ENCODE data around the gene ADCYAP1R1.
"Not testable (repeated sequence)": the region's sequence is repeated elsewhere in the genome, so short reads cannot be mapped to it uniquely, and the experiment has no call there.

Gene ADCYAP1R1

DNA sequence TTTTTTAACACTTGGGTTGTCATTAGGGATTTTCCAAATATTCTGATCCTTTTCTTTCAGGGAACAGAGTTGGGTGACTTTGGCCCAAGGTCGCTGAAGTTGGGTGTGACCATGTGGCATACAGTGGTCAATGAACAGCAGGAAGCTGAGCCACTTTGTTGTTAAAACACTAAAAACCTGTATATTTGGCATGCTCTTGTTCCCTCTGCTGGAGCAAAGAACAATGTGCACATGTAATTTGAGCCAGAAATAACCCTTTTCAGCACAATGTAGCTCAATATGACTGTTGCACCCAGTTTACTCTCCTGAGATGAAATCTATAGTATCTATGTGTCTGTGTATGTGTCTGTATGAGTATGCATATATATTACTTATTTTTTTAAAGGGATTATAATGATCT is 74.9 kb downstream of the ADCYAP1R1 start:
- DNase-seq (ENCODE audit: insufficient read length, low spot score), result no peak
- FAIRE-seq, result no peak

DNA sequence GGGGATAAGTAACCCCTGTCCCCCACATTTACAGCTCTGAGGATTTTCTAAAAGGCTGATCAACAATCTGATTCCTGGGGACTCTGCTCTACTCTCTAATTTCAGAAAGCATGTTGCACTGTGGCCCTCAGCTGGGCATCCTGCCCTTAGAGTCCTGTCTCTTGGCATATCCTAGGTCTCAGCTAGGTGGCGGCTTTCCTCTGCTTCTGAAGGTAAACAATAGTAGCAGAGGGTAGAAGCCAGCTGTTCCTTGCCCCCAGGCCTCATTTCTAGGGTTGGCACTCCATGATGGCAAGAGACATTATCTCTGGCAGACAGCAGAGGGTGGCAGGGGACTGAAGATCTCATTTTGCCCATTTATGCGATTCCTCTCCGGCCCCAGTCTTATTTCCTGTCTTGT is 77.0 kb downstream of the ADCYAP1R1 start:
- DNase-seq (ENCODE audit: insufficient read length, low spot score), result no peak
- FAIRE-seq, result peak; percentile 40

DNA sequence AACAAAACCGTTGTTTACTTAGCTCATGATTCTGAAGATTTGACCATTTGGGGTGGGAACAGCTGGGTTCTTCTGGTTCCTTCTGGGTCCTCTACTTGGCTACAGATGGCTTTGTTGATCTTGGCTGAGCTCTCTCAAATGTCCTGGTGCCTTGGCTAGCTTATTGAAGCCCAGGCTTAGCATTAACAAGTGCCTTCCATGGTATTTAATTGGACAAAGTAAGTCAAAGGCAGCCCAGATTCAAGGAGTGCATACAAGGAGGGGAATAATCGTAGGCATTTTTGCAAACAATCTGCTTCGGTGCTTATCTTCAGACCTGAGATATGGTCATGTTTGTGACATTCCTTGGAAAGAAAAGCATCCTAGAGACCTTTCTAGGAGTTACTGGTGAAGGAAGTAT is 81.4 kb downstream of the ADCYAP1R1 start:
- DNase-seq (ENCODE audit: insufficient read length, low spot score), result no peak
- no peak for FAIRE-seq

DNA sequence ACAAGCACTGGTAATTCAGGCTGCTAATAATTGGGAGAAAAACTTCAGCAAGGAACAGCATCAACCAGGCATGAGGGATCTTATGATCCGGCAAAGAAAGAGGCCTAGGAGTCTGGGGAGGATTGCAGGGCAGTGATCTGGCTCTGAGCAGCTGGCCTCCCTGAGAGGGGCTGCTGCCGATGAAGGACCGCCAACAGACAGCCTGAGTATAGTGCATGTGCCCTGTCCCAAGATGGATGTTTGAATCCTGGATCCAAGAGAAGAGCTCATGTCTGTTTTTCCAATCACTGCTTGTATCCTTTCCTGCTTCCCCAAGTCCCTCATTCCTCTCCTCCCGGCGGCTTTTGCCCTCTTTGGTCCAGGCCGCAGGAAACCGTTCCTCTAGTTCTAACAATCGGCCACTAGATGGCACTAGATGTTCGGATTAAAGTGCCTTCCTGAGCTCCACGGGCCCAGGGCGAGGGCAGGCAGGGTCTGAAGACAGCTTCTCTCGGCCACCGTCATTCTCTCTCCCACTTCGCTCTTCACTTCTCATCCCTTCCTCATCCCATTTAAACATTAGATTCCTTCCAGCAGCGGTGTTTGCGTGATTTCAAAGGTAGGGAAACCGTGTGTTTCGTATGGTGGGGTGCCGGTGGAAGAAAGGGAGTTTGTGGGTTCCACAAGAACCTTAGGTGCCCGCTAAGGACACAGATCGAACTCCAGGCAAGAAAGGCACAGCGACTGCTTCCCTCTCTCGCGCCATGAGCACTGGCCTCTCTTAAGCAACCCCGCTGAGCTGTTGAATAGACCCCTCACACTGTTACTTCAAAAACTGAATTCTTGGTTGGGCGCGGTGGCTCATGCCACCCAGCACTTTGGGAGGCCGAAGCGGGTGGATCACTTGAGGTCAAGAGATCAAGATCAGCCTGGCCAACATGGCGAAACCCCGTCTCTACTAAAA is 82.4 kb downstream of the ADCYAP1R1 start:
- DNase-seq (ENCODE audit: insufficient read length, low spot score) (peak; percentile 78), FAIRE-seq (peak; percentile 69)

DNA sequence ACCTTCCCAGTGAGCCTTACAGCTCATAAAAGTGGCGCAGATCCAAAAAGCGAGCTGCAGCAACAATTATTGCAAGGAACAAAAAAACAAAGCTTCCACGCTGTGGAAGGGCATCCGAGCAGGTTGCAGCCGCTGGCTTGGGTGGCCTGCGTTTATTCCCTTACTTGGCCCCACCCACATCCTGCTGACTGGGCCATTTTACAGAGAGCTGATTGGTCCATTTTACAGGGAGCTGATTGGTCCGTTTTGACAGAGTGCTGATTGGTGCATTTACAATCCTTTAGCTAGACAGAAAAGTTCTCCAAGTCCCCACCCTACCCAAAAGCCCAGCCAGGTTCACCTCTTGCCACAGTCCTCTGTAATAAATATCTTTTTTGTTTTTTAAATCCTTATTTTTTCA is 85.1 kb downstream of the ADCYAP1R1 start:
- FAIRE-seq, result no peak
- no peak for DNase-seq (ENCODE audit: insufficient read length, low spot score)

GRCh38 chr7:31145339-31145738 is 93.2 kb downstream of the ADCYAP1R1 start:
- DNase-seq (ENCODE audit: insufficient read length, low spot score), result no peak
- no peak for FAIRE-seq

DNA sequence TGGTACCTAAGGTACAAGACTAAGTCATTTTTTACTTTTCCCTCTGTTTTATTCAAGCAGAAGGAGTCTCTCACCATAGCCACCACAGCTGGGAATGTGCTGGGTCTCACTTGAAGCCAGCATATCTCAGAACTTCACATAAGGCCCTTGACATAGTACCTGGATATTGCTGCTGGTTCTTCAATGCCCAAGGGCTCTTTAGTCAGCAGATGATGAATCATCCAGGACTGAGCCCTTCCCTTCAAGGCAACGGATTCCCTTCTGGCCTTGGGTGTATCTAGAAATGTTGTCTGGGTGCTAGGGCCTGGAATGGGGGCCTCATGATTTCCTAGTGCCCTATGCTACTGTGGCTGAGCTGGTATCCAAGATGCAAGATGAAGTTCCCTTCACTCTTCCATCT is 93.9 kb downstream of the ADCYAP1R1 start:
- FAIRE-seq (no peak), DNase-seq (ENCODE audit: insufficient read length, low spot score) (no peak)

DNA sequence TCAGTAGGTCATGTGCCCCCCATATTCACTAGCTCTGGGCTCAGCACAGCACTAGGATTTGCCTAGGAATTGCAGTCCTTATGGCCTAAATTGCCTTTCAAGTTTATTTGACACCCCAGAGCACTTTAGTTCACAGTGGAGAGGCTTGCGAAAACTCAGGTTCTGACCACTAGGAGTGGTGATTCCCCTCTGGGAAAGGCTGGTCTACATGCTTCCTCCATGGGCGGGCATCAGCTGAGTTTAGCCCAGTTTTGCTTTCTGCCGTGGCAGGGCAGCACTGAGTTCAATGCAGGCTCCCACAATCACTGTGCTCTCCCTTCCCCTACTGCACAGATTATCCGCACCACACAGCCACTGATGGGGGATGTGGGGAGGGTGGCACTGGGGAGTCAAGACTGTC is 94.4 kb downstream of the ADCYAP1R1 start:
- FAIRE-seq (no peak), DNase-seq (ENCODE audit: insufficient read length, low spot score) (no peak)

DNA sequence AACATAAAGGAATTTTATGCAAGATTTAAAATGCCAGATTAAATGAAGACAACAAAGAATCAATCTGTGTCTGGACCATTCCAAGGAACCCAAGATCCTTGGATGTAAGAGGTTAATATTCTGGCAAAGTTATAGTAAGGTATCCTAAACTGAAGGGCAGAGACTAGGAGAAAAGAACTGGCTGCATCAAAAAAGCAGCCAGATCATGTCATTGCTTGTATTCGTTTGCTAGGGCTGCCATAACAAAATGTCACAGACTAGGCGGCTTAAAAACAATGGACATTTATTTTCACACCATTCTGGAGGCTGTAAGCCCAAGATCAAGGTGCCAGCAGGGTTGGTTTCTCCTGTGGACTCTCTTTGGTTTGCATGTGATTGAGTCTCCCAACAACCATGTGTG is 99.7 kb downstream of the ADCYAP1R1 start:
- FAIRE-seq (no peak), DNase-seq (ENCODE audit: insufficient read length, low spot score) (no peak)

DNA sequence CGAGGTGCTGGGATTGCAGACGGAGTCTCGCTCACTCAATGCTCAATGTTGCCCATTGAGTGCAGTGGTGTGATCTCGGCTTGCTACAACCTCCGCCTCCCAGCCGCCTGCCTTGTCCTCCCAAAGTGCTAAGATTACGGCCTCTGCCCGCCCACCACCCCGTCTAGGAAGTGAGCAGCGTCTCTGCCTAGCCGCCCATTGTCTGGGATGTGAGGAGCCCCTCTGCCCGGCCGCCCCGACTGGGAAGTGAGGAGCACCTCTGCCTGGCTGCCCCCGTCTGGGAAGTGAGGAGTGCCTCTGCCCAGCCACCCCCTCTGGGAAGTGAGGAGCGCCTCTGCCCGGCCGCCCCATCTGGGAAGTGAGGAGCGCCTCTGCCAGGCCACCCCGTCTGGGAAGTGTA is 101.2 kb downstream of the ADCYAP1R1 start:
- DNase-seq (ENCODE audit: insufficient read length, low spot score); FAIRE-seq: not testable (repeated sequence)

DNA sequence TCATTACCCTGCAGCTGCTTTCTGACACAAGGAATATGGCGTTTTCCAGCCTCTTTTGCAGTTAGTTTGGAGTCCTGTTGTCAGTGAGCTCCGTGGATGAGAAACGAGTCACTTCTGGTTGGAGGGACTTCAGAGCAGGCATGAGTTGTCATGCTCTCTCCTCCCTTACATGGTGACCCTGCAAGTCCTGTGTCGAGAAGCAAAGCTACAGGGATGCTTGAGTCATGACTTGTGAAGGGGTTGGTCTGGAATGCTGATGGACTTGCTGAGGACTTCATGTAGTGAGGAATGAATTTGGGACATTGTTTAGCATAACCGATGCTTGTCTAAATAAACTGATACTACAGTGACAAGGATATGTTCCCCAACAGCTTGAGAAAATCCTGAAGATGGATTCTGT is 108.8 kb downstream of the ADCYAP1R1 start:
- no peak for DNase-seq (ENCODE audit: insufficient read length, low spot score)

More for the DNA sequence above, 108.8 kb downstream of the ADCYAP1R1 start:
- no peak for FAIRE-seq

Data from HTR-8/SVneo (cell line).